ENCODE data around the gene KIF6.

GRCh38 chr6:39646751-39647420 is 78.3 kb downstream of the KIF6 start:
- TF ChIP-seq EZH2phosphoT487 (IDR thresholded peaks at IDR 0.05; ENCODE audit: borderline replicate concordance) = no peak
- no peak for TF ChIP-seq CTCF (conservative IDR thresholded peaks at IDR 0.05; ENCODE audit: low read length)

Measured in Loucy (cell line).